Left ventricle myocardium inferior (tissue), 1 donor: ENCODE measurements around the gene RAB13. TPM values are rescaled to one million over a fixed set of nuclear protein-coding genes. Genes with fewer than 3 reads are reported as not detected.

ENCODE experiments used
- DNase-seq: peaks from one replicate; pipeline ENCODE4 v3.0.0-alpha.2; 2020
- H3K27ac ChIP-seq: fragments of 200-600 bp; replicated peaks from 2 replicates; pipeline ENCODE4 v1.8.0; 2021
- H3K27me3 ChIP-seq: fragments of 200-600 bp; 2 replicates; pipeline ENCODE4 v1.8.0; 2021; ENCODE audit warnings: low read depth
- H3K36me3 ChIP-seq: fragments of 200-600 bp; 2 replicates; pipeline ENCODE4 v1.8.0; 2021
- H3K4me1 ChIP-seq: fragments of 200-600 bp; 2 replicates; pipeline ENCODE4 v1.8.0; 2021
- H3K4me3 ChIP-seq: fragments of 200-600 bp; 2 replicates; pipeline ENCODE4 v1.8.0; 2021; ENCODE audit warnings: mild to moderate bottlenecking, moderate library complexity
- H3K9me3 ChIP-seq: fragments of 200-600 bp; replicated peaks from 2 replicates; pipeline ENCODE4 v1.8.0; 2021
- intact Hi-C: fragments of 100-400 bp; cut with micrococcal nuclease; formaldehyde crosslinking; loops from one replicate; pipeline ENCODE4 v1.11.0; 2022
- microRNA-seq: library from miRNA; unstranded; fragments of <30 nt; microRNA quantifications from one replicate; pipeline ENCODE4 v1.2.0, GENCODE V29; 2020
- total RNA-seq: library from RNA; stranded (reverse); fragmentation: NEBNext Ultra II Directional; extraction: Animal tissue kit (Norgen Biotek cat#: 25700); gene quantifications from one replicate; pipeline ENCODE4 v1.2.1, GENCODE V29; 2021
- TF ChIP-seq, protein P1 (sequence below): fragments of 200-600 bp; IDR thresholded peaks from 2 replicates; pipeline ENCODE4 v1.8.0; 2021; ENCODE audit warnings: antibody characterized with exemption, mild to moderate bottlenecking, borderline replicate concordance
- donor health status: DM: no; HTN: yes; CAD: no; lungs with severe emphysema.

RAB13 gene
- total RNA-seq, 1 donor from 2014 or later, result 59.3 TPM

DNA sequence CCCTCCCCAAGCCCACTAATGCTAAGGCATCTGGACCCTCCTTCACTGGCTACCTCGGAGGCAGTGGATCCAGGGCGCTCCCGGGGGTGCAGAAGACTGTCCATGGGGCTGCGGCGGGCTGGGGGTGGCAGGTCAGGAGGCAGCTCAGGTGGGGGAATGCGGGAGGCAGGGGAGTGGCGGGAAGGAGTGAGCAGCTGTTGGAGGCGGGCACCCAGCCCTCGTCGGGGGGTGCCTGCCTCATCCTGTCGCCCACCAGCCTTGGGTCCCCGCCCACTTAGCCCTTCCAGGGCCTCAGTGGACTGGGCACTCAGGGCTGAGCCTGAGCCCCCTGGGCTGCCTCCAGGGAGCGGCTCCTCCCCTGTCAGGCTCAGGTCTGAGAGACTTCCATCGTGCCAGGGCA lies 52.7 kb downstream of the RAB13 start:
- intact Hi-C loops, result no loop called here

GRCh38 chr1:153932156-153933131 lies 53.7 kb downstream of the RAB13 start:
- no peak for DNase-seq
- no peaks in the 10 kb centered on the region for H3K9me3 ChIP-seq
- intact Hi-C loops, result no loop called here
- H3K36me3 ChIP-seq, result peaks cover 60% of the 10 kb centered on the region
- H3K27ac ChIP-seq, result no peak overlapping the region
- H3K4me3 ChIP-seq, result no peak overlapping the region
- TF ChIP-seq, protein P1, sequence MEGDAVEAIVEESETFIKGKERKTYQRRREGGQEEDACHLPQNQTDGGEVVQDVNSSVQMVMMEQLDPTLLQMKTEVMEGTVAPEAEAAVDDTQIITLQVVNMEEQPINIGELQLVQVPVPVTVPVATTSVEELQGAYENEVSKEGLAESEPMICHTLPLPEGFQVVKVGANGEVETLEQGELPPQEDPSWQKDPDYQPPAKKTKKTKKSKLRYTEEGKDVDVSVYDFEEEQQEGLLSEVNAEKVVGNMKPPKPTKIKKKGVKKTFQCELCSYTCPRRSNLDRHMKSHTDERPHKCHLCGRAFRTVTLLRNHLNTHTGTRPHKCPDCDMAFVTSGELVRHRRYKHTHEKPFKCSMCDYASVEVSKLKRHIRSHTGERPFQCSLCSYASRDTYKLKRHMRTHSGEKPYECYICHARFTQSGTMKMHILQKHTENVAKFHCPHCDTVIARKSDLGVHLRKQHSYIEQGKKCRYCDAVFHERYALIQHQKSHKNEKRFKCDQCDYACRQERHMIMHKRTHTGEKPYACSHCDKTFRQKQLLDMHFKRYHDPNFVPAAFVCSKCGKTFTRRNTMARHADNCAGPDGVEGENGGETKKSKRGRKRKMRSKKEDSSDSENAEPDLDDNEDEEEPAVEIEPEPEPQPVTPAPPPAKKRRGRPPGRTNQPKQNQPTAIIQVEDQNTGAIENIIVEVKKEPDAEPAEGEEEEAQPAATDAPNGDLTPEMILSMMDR, result no peak
- H3K4me1 ChIP-seq, result peaks cover 16% of the 10 kb centered on the region
- no peaks in the 10 kb centered on the region for H3K27me3 ChIP-seq

More for the DNA sequence above, 52.7 kb downstream of the RAB13 start:
- H3K36me3 ChIP-seq, result peaks cover 69% of the 10 kb centered on the region
- H3K4me3 ChIP-seq, result no peak overlapping the region
- TF ChIP-seq, protein P1, result no peak
- DNase-seq, result no peak
- H3K4me1 ChIP-seq, result peaks cover 9% of the 10 kb centered on the region
- H3K27ac ChIP-seq, result no peak overlapping the region
- H3K9me3 ChIP-seq, result no peaks in the 10 kb centered on the region
- H3K27me3 ChIP-seq, result no peaks in the 10 kb centered on the region

Small RNAs within 50 kb of the gene (microRNA-seq; reads per million reads assigned to microRNA genes)
- not detected for gene MIR6737

Other genes starting within 250 kb of the RAB13 start
- 10.5 TPM for gene SLC27A3, start 210.9 kb downstream of the RAB13 start, total RNA-seq
- gene GATAD2B, start 63.4 kb downstream of the RAB13 start, total RNA-seq, result 35.4 TPM
- 44.6 TPM for gene DENND4B, start 39.6 kb downstream of the RAB13 start, total RNA-seq
- gene CRTC2, start 27.7 kb downstream of the RAB13 start, total RNA-seq, result 19.7 TPM
- gene SLC39A1, start 22.8 kb downstream of the RAB13 start, total RNA-seq, result 39.8 TPM
- 4.8 TPM for gene CREB3L4, start 18.4 kb downstream of the RAB13 start, total RNA-seq
- gene JTB, start 8.7 kb downstream of the RAB13 start, total RNA-seq, result 75.8 TPM
- 1,061 TPM for gene RPS27, start 4.4 kb upstream of the RAB13 start, total RNA-seq
- 0.30 TPM for gene NUP210L, start 168.7 kb upstream of the RAB13 start, total RNA-seq
- gene TPM3, start 205.8 kb upstream of the RAB13 start, total RNA-seq, result 161 TPM
- not detected for gene CFAP141, start 220.0 kb upstream of the RAB13 start, total RNA-seq
- gene UBAP2L, start 234.6 kb upstream of the RAB13 start, total RNA-seq, result 101 TPM